Activated T-cell treated with anti-CD3 and anti-CD28 coated beads for 24 hours (primary cell): ENCODE measurements around the gene VSIG10L.

ENCODE experiments used
- DNase-seq: peaks from one replicate; pipeline ENCODE4 v3.0.0-alpha.2; 2020; ENCODE audit warnings: low read depth

The VSIG10L gene

DNA sequence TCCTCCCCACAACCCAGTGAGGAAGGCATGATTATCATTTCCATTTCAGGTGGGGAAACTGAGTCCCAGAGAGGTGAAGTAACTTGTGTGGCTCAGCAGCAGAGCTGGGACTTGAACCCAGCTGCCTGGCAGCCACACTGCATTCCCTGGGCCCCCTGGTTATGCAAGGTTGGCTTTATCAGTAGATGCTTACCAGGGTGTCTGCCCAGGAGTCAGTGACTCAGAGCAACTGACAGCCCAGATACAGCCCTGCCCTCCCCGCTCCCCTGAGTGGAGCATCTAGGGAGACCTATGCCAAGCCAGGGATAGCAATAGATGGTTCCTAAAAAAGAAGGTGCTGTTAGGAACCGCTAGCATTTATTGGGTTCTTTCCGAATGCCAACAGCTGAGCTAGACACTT is 24.6 kb downstream of the VSIG10L start:
- DNase-seq, result no peak

DNA sequence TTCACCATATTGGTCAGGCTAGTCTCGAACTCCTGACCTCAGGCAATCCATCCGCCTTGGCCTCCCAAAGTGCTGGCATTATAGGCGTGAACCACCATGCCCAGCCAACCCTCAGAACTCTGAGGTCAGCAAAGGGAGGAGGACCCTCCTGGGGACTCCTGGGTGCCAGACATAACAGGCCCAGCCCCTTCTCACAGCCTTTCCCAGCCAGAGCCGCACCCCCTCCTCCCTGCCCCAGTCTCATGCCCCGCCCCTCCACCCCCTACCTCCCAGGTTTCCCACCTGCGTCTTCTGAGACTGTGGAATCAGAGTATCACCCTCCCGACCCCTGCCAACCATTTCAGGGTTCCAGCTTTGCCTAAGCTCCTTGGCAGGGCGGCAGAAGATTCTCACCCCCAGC is 25.3 kb downstream of the VSIG10L start:
- no peak for DNase-seq

- no peak for DNase-seq
These were observed 30.3 kb downstream of the VSIG10L start, which contains the start of gene IGLON5 for GRCh38 chr19:51311351-51312257. Gene IGLON5 (plus strand): TSS chr19:51311644. CDS start chr19:51311848, 204 bp downstream.

DNA sequence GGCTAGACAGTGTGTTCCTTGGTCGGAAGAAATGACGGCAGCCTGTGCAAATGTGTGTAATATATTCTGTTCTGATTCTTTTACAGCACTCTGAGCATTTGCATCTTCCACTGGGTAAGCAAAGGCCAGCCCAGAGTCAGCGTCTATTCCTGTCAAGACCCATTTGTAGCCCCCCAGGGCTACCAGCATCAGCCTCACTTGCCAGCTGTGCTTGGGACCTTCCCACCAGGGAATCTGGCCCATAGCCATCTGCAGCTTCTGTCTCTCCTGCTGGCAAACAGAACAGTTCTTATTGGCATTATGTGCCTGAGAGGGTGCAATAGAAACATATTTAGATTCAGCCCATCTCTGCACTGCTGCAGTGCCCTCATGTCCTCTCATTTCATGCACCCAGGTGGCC is 36.5 kb downstream of the VSIG10L start:
- no peak for DNase-seq

GRCh38 chr19:51301266-51301665 is 40.7 kb downstream of the VSIG10L start:
- no peak for DNase-seq

- DNase-seq, result no peak
These were observed 44.5 kb downstream of the VSIG10L start for GRCh38 chr19:51297406-51297805.

GRCh38 chr19:51296336-51297093 is 45.4 kb downstream of the VSIG10L start:
- no peak for DNase-seq

- no peak for DNase-seq
These were observed 46.4 kb downstream of the VSIG10L start for GRCh38 chr19:51295382-51296126.

DNA sequence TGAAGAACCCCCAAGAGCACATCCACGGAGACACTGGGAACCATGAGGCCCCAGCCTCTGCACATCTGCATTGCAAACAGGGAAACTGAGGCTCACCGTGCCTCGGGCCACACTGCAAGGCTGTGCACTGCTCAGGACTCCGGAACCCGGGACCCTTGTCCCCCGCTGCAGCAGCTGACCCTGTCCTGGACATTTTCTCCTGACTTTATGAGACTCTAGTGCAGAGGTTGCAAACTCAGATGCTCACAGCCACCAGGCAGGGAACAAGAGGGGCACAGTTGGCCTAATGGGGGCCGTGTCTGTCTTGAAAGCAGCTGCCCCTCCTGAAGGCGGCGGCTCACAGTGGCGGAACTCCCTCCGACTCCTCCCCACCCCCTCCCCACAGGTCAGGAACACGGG is 47.0 kb downstream of the VSIG10L start:
- no peak for DNase-seq

DNA sequence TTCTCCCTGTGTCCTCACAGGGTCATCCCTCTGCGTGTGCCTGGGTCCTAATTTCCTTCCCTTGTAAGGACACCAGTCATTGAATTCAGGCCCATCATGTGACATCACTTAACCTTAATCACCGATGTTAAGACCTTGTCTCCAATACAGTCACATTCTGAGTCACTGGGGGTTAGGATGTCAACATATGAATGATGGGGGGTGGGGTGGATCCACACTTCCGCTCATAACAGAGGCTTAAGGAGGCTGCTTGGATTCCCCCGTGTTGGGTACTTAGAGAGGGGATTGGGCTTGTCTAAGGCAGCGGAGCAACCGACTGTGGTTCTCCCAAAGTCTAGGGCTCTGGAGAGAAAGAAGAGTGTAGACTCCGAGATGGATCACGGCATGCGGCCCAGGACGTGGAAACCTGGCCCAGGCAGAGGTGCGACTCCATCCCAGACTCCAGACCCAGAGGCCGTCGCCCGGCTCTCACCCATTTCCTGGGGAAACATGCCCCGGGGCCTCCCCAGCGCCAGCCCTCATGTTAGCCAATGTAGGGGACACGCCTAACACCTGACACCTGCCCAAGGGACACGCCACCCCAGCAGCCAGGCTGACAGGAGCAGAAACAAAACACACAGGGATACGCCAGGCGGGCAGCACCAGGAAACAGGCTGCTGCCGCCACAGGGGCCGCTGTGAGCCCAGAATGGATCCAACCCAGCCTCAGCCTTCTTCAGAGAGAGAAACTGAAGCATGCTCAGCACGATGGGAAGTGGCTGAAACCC is 47.5 kb downstream of the VSIG10L start:
- no peak for DNase-seq

DNA sequence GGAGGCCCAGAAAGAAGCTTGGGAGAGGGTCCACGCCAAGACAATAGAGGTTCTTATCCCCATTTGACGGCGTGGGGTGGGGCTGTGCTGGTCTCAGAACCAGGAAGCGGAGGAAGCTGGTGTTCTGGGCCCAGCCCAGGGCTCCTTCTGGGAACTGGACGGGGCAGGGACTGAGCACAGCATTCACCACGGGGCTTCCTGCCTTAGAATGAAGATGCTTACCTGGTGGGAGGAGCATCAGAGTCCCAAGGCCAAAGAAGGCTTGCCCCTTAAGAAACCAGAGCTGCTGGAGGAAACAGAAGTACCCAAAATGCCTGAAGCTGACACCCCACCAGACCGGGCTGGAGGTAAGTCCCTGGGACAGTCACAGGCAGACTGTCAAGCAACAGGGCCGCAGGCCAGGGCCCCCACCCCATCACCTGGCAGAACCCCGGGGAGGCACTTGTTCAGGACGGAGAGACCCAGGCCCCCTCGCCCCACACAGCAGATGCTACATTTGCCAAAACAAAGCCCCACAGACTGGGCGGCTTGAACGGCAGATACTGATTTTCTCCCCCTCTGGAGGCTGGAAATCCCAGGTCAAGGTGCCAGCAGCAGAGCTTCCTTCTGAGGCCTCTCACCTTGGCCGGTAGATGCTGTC is 48.2 kb downstream of the VSIG10L start:
- no peak for DNase-seq

GRCh38 chr19:51292971-51293370 is 49.0 kb downstream of the VSIG10L start:
- no peak for DNase-seq

GRCh38 chr19:51289635-51290034 is 52.3 kb downstream of the VSIG10L start:
- no peak for DNase-seq

- DNase-seq, result no peak
These were observed 56.3 kb downstream of the VSIG10L start for GRCh38 chr19:51285682-51286081.

GRCh38 chr19:51282335-51282734 is 59.6 kb downstream of the VSIG10L start:
- DNase-seq, result no peak
